Ovary (tissue), 3 donors: ENCODE results near the gene BNC2.

Source experiments
- EP300 ChIP-seq: sonication (generic); formaldehyde crosslinking; IDR thresholded peaks from one replicate; pipeline ENCODE4 v1.6.1; 2017; ENCODE audit warnings: antibody characterized with exemption
- POLR2A ChIP-seq: fragments of 450-650 bp; IDR thresholded peaks from one replicate; pipeline ENCODE4 v1.6.1; 2017; ENCODE audit warnings: antibody characterized with exemption, mild to moderate bottlenecking, moderate library complexity
- TF ChIP-seq, protein P1 (sequence below), 3 donors: fragments of 450-650 bp in 2 of 3; fragments of 200-600 bp in 1 of 3; IDR thresholded peaks; one replicate each; pipeline versions ENCODE4 v1.5.1 to v1.8.0; 2016 to 2022; ENCODE audit warnings: antibody characterized with exemption in 3 of 3, mild to moderate bottlenecking in 1 of 3
- donor health status: DM: no; HTN: no; CAD: no.

DNA sequence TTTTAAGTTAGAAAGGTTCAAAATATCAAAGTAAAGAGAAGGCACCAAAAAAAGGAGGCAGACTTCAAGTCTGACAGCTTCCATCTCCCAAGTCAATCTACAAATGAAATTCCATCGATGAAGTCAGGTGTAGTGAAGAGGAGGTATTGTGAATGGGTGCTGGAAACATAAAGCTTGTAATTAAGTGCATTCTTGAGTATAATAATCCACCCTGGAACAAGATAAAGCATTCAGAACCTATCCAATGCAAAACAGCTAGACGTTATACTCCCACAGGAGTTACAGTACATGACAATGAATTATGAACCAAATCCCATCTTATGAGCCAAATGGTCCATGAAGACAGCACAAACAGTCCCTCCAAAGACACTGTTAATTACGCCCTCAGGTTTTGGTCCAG lies 22.3 kb downstream of the BNC2 start:
- TF ChIP-seq, protein P1, sequence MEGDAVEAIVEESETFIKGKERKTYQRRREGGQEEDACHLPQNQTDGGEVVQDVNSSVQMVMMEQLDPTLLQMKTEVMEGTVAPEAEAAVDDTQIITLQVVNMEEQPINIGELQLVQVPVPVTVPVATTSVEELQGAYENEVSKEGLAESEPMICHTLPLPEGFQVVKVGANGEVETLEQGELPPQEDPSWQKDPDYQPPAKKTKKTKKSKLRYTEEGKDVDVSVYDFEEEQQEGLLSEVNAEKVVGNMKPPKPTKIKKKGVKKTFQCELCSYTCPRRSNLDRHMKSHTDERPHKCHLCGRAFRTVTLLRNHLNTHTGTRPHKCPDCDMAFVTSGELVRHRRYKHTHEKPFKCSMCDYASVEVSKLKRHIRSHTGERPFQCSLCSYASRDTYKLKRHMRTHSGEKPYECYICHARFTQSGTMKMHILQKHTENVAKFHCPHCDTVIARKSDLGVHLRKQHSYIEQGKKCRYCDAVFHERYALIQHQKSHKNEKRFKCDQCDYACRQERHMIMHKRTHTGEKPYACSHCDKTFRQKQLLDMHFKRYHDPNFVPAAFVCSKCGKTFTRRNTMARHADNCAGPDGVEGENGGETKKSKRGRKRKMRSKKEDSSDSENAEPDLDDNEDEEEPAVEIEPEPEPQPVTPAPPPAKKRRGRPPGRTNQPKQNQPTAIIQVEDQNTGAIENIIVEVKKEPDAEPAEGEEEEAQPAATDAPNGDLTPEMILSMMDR (IDR thresholded peaks at IDR 0.05): no peak
- TF ChIP-seq EP300 (no peak), POLR2A (no peak)
